Measurements from ENCODE around the gene NCBP3.
"Not testable (repeated sequence)": the region's sequence is repeated elsewhere in the genome, so short reads cannot be mapped to it uniquely, and the experiment has no call there.

NCBP3 gene

DNA sequence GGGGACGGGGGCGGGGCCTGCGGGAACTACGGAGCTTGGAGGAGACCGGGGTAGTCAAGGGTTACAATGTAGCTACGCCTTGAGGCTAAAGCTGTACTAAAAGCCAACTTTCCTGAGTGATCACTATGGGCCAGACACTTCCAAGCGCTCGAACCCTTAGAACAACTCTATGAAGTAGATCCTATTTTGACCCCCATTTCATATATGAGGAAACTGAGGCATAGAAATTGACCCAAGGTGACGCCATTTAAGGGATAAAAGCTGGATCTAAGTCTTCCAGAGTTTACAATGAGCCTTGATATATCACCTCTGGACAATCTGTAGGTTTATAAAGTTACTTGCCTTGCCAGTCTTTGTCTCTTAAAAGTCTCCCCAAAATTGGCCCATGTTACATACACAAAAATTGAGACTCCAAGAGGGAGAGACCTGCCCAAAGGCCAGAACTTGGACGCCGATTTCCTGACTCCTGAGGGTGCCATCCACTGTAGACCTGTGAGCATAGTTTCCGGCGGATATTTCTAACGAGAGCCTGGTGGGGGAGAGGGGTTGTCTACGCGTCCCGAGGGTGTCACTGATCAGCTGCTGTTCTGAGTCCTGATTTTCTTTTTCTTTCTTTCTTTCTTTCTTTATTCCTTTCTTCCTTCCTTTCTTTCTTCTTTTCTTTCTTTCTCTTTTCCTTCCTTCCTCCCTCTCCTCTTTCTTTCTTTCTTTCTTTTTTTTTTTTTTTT, 555 bp upstream of the NCBP3 start:
- no peak for DNase-seq (ENCODE audit: low read depth)

DNA sequence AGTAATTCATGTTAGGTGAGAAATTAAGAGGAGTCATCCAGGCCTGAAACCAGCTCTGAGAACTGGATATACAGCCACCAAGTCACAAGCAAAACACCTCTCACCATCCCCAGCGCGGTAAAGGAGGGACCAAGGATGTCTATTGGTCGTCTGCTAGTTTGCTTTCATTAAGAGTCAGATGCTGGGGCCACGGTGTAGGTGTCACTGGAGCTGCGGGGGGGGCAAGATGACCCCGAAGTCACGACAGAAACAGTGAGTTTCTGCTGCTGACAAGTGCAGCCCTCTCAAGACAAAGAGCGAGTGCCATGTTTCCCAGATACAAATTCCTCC, 790 bp downstream of the NCBP3 start:
- peak; percentile 26 for DNase-seq (ENCODE audit: low read depth)

DNA sequence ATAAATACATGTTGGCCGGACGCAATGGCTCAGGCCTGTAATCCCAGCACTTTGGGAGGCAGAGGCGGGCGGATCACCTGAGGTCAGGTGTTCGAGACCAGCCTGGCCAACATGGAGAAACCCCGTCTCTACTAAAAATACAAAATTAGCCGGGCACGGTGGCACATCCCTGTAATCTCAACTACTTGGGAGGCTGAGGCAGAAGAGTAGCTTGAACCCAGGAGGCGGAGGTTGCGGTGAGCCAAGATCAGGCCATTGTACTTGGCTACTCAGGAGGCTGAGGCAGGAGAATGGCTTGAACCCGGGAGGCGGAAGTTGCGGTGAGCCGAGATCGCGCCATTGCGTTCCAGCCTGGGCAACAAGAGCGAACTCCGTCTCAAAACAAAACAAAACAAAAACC, 1.5 kb downstream of the NCBP3 start:
- DNase-seq (ENCODE audit: low read depth) = not testable (repeated sequence)

DNA sequence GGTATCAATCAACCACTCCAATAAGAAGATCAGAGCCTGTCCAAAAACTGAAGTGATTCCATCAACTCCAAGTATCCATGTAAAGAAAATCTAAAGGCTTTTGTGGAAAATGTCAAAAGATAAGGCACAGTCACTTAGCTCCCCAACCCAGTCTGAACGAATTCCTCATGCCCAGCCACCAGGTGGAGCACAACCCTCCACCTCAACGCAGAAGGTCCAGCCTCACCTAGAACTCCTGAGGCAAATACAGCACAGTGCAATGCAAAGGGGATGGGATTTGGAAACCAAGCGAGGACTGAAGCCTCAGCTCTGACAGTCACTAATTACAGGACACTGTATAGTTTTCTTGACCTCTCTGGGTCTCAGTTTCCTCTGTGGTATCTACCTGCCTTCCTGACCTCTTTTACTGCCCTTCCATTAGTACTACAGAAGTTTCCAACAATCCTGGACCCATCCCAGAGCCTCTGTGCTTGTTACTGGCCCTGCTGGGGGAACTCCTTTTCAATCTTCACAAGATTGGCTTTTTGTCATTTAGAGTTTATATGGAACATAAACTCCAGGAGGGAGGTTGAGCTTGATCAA, 2.0 kb downstream of the NCBP3 start:
- DNase-seq (ENCODE audit: low read depth) = peak; percentile 30

DNA sequence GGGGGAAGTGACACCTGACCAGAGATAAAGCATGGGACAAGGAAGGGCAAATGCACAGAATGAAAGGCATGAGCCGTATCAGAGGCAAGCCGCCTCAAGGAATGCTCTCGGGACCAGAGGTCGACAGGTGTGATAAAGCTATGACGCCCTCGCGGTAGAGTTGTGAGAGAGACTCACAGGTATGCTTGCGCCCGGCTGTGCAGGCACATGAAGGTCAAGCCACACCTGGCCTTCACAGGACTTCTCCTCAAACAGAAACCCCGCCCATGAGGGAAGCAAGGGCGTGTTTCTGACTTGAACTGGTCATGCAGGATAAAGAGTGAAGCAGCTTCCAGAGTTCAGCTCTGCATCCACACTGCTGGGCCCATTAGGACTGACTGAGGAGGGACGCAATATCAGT, 7.8 kb downstream of the NCBP3 start:
- DNase-seq (ENCODE audit: low read depth) = no peak

DNA sequence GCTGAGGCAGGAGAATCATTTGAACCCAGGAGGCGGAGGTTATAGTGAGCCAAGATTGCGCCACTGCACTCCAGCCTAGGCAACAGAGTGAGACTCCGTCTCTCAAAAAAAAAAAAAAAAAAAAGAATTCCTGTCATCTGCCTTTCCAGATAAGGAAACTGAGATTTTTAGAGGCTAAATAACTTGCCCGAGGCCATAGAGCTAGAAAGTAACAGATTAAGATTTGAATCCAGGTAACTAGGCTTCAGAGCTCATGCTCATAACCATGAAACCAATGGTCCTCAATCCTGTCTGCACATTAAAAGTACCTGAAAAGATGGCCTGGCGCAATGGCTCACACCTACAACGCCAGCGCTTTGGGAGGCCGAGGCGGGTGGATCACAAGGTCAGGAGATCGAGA, 9.5 kb downstream of the NCBP3 start:
- no peak for DNase-seq (ENCODE audit: low read depth)

DNA sequence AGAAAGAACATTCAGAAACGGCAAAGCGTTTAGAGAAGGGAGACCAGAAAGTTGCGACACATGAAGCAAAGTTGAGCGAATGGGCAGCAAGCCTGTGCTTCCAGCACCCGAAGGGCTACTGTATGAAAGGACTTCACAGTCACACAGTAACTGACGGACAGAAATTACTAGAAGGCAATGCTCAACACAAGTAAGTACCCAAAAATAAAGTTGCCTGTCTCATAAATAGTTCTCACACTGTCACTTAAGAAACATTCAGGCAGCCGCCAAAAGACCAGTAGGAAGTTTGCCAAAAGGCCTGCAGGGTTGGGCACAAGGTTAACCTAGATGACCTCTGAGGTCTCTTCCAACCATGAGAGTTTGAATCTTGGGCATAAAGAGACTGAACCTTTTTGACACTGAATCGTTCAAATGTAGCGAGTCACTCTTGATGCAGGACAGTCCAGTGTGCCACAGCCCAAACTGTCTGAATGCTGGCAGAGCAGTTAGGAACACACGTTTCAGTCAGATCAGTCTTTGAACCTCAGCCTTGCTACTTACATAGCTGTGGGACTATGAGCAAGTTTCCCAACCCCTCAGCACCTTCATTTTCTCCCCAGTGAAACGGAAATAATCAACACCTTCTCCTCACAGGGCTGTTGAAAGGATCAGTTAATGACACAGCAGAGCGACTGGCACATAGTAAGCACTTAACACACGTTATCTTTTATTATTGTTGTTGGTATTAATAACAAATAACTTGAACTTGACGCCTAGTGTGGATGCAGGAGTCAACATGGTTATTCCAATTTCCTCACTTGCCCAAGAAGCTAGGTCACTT, 10.4 kb downstream of the NCBP3 start:
- DNase-seq (ENCODE audit: low read depth) = no peak

DNA sequence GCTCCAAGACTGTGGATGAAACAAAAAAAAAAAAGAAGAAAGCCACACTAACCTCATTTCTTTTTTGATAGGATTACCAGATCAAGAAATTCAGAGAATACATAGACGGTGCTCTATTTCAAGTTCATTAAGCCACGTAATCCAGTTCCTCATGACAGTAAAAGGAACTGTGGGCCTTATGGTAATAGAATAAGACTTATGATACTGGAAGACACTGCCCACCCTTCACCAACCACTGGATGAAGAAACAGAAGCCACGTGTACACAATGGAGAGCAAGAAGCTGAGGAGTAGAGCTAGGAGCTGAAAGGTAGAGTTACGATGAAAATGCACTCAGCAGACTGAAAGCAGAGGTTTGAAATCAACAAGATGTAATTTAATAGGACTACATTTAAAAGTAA, 11.2 kb downstream of the NCBP3 start:
- no peak for DNase-seq (ENCODE audit: low read depth)

DNA sequence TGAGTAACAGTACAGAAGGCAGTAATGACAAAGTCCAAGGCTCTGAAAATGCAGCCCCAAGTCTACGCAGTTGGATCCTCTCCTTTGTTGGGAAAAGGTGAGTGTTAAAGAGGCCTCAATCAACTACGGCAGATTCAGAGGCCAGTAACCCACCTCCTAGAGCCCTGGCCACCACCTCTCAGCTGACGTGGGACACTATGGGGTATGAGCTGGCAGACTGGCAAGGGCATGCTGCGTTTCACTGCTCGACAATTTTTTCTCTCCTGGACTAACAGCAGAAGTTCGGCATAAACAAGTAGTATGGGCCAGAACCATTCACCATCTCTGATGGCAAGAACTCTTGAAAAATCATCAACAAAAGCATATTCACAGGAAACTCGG, 17.2 kb downstream of the NCBP3 start:
- no peak for DNase-seq (ENCODE audit: low read depth)

DNA sequence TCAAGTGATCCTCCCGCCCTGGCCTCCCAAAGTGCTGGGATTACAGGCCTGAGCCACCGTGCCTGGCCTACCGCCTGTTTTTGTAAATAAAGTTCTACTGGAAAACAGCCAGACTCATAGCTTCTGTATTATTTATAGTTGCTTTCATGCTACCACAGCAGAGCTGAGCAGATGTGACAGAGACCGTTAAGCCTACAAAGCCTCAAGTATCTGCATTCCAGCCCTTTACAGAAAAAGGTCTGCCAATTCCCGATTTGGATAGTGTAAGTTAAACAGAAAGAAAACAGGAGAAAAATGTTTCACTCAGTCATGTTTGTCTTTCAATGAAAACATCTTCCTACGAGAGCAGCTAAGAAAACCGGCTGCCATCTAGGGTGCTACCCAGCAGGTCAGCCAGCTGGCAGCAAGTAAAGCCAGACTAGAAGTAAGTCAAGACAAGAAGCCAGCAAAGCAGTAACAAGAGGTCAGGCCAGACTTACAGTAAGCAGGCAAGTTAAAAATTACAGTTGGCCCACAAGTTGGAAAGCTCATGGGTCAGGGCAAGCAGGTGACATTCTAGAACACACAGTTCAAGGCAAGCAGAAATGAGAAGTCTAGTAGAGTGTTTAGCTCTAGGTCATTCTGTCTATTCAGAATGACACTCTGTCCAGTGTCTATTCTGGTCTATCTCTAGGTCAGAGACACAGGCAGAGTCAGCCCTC, 17.7 kb downstream of the NCBP3 start:
- DNase-seq (ENCODE audit: low read depth) = no peak

DNA sequence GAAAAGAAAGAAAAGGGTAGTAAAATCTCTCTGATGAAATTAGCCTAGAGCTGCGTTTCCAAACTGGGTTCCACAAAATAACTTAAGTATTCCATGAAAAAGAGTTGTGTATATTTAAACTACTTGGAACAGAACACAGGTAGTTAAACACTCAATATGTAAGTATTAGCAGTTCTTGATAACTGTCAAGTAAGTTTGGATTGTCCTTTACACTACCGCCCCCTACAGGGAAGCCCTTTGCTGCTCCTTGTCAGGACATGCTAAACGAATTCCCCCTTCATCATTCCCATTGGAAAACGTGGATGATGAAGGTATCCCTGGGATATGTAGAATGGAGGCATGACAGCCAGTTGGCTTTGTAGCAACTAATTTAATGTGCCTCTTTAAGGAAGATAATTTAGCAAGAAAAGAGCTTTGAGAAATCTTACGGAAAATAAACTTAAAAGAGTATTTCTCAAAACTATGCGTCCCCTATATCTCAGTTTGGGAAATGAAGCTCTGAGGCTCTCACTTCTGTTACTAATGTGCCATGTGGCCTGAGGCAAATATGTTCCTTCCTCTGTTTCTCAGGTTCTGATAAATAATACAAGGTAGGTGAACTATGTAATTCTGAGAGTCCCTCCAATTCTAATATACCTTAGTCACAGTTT, 18.8 kb downstream of the NCBP3 start:
- DNase-seq (ENCODE audit: low read depth) = peak; percentile 46

DNA sequence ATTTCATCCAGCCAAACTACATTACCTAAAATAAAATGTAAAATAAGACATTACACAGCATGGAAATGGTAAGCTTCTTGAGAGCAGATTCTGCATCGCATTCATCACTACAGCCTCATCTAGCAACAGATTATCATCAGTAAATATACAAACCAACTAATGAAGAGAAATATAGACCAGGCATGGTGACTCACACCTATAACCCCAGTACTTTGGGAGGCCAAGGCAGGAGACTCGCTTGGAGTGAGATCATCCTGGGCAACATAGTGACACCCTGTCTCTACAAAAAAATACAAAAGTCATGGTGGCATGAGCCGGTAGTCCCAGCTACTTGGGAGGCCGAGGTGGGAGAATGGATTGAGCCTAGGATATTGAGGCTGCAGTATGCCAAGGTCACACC, 19.9 kb downstream of the NCBP3 start:
- no peak for DNase-seq (ENCODE audit: low read depth)

DNA sequence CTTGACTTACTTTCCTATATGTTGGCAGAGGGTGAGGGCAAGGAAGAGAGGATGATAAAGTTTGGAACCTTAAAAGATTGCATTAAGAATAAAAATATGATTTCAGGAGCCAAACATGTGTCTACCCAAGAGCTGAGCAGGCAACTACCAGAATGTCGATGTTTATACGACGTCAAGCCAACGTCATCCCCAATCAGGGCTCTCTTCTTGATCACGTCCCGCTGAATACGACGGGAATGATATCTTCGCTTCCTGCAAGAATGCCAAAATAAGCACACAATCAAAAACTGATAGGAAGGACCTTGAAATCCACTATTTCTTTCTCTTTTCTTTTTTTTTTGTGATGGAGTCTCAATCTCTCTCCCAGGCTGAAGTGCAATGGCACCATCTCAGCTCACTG, 24.9 kb downstream of the NCBP3 start:
- DNase-seq (ENCODE audit: low read depth) = no peak

DNA sequence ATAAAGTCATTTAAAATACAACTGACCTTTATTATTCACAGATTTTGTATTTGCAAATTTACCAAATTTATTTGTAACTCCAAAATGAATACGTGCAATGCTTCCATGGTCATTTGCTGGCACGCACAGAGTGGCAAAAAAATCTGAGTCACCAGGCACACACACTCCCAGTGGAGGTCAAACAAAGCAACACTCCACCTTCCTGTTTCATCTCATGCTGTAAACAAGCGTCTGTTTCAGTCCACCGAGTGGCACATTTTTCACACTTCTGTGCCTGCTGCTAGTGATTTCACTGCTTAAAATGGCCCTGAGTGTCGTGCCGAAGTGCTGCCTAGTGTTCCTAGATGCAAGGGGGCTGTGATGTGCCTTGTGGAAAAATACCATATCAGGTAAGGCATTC, 27.3 kb downstream of the NCBP3 start:
- DNase-seq (ENCODE audit: low read depth) = no peak

DNA sequence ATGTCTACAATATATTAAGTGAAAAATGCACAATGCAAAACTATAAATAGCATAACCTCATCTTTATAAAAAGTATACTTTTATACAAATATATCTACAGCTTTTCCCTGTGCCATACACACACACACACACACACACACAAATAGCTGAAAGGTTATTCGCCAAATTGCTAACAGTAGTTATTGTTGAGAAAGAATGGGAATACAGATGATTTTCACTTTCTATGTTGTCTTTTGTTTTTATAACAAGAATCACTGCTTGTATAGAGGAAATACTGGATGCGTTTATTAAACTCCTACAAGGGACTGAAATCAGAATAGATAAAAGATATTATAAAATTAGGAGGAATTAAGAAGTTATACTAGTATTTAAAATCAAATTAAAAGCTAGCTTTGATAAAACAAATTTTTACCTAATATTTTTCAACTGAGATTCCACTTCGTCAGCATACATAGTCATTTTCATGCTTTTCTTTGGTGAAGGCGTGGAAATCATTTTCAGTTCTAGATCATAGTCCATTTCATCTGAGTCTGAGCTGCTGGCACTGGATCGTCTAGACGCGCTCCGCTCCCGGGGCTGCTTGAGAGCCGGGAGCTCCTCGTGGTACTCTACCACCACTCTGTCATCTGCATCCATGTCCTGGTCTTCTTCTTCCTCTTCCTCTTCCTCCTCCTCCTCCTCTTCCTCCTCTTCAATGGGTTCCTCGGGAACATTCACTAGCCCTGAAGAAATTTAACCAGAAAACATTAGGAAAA, 28.0 kb downstream of the NCBP3 start:
- DNase-seq (ENCODE audit: low read depth) = no peak

DNA sequence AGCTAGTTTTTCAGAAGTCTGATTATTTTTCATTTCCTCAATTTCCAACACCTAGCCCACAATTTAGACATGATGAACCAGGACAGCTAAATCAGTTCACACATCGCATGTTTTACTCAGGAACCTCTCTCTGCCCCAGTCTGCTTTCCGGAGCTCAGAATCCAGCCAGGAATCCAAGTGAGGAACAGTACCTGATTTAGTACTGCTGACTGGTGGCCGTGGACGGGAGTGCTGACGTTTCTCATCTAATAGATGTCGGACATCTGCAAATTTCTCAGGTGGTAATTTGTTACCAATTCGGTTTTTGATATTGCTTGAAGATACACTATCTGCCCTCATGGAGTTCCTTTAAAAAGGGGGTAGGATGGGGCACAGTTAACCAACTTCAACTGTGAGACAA, 30.1 kb downstream of the NCBP3 start:
- DNase-seq (ENCODE audit: low read depth) = no peak

DNA sequence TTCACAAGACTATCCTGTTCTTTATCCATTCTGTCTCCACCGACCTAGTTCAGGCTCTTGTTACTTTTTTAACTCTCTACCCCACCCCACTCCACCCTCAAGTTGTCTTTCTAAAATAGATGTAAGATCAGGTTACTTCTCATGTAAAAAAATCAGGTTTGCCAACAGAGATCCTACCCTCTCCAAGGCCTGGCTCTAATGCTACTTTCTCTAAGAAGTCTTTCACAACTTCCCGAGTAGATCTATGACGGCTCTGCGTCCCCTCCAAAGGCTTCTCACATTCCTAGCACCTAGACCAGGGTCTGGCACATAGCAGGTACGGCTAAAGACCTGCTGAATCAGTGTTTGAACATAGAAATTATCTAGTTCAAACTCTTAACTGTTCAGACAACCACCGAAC, 30.9 kb downstream of the NCBP3 start:
- no peak for DNase-seq (ENCODE audit: low read depth)

DNA sequence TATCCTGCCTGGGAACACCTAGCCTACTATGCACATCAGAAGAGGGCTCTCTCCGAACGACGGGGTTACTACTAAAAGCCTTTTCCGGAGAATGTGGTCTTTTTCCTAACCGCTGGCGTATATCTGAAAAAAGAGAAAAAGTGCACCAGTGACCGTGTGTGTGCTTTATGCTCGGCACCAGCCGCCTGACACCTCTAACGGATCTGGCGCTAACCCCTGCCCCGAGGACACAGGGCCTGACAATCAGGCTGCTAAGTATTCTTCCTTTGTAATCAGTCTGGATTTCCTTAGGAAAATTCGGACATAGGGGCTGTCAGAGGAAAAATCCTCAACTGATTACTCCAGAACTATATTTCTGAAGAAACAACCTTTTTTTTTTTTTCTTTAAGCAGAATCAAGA, 31.7 kb downstream of the NCBP3 start:
- no peak for DNase-seq (ENCODE audit: low read depth)

DNA sequence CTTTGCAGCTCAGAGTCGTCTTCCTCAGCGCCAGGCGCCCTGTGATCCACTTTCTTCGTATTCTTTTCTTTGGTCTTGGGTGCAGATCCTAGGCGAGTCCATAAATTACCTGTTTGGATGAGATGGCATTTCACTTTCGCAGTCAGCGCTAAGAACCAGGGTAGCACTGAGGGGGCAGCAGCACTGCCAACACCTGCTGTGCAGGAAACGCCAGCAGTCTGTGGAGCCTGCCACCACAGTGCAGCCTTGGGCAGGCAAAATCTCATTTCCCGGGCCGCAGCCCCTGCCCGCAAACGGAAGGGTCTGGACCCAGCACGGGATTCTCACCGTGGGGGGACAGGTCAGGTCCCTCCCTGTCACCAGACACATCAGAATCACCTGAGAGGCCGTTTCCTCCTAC, 32.9 kb downstream of the NCBP3 start:
- no peak for DNase-seq (ENCODE audit: low read depth)

DNA sequence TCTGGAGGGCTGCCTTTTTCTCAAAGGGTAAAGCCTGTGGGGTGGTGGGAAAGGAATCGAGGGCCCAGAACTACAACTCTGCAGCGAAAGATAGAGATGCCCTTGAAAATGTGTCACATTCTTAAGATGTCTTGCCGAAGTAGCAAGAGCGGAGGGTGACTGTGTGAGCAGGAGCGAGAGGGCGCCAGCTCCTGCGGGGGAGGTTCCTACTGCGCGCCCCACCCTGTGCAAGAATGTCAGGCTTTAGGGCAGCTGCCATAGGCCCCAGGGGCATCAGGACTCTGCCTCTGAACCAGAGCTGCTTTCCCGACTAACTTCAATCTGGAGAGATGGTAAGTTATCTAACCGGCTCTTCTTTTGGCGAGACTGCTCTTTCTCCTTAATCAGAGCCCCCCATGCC, 33.3 kb downstream of the NCBP3 start:
- DNase-seq (ENCODE audit: low read depth) = no peak

DNA sequence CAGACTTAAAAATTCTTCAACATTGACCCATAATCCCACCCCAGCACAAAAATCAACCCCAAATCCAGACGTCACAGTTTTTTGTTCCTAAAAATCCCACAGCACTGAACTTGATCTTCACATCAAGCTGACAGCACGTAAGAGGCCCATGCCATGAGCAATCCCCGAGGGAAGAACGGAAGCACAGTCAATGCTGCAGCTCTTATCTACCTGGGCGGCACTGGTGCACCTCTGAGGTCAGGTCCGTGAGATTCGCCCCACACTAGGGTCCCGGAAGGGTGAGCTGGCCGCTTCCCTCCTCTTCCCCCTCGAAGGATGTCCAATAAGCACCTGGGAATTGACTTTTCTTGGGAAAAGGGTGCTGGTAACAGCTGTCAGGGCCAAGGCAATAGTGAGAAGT, 33.8 kb downstream of the NCBP3 start:
- DNase-seq (ENCODE audit: low read depth) = no peak

DNA sequence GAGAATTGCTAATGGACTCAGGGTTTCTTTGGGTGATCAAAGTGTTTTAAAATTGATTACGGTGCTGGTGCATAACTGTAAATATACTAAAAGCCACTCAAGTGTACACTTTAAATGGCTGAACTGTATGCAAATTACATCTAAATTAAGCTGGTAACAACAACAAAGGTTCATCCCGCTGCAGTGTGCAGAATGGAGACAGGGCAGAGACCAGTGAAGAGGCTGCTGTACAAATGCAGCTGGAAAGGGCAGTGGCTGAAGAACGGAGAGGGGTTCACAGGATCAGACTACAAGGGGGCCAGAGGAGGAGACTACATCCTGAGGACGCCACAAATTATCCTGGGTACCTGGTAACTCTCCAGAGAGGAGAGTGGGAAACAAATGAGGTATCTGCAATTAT, 36.0 kb downstream of the NCBP3 start:
- DNase-seq (ENCODE audit: low read depth) = no peak

Data from activated T-cell treated with anti-CD3 and anti-CD28 coated beads for 24 hours (primary cell).